Measurements from ENCODE around the gene SLC11A2. TPM values are rescaled to one million over a fixed set of nuclear protein-coding genes. Genes with fewer than 3 reads are reported as not detected.

SLC11A2 gene
- 10 to 100 TPM in 2 of 6 donors, 1 to 10 TPM in 4; 7.7 to 14.5 (median 9.4) TPM for polyA plus RNA-seq (ENCODE audit: low read depth in 6 of 6)

DNA sequence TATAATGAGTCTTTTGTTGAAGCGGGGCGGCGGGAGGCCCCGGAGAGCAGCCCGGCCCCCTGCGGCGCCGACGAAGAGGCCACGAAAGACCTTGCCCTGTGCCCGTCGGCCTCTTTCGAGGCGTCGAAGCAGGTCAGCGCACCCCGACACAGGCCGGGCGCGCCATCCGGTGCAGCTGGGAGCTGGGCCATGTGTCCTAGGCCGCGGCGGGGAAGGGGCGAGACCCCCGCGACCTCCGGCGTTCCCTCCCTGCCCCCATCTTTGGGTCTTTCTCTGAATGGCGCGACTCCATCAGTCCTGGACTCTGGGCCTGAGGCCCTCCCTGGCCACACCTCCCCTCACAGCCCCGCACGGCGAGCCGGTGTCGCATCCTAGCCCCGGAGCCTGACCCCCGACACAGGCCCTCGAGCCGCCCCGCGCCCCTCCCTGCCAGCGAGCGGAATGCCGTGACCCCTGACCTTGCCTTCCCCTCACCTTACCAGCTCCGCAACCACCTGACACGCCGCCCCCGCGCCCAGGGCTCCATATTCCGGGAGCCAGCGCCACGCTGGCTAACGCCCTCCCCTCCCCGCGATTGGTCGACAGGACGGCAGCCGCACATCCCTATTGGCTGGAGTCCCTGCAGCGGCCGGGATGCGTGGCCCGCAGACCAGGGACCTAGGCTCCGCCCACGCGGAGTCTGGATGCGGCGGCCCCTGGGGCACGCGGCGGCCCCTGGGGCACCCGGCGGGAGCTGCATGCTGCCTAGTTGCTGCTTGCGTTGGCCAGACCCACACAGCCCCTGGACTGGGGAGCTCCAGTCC lies at the start of gene SLC11A2:
TSS of gene SLC11A2 (minus strand) at position 549 of the 803 bp plus-strand sequence. CDS start 15,656 bp downstream, outside the sequence.
- peaks cover 36 to 38% (median 36%) of the 10 kb centered on the region in 3 donors for H3K4me1 Mint-ChIP-seq
- peak within 1 kb of the TSS; percentile 88 to 99 (median 98) for H3K4me3 Mint-ChIP-seq
- H3K27me3 Mint-ChIP-seq, result peaks cover 0 to 5% (median 0%) of the 10 kb centered on the region in 3 donors
- H3K9me3 Mint-ChIP-seq, result no peaks in the 10 kb centered on the region
- H3K27ac Mint-ChIP-seq, result peak within 1 kb of the TSS; percentile 67 to 99 (median 95)
- DNase-seq (peak; percentile 87), ATAC-seq (ENCODE audit: low read depth in 2 of 2) (peak; percentile 95)
- no peaks in the 10 kb centered on the region for H3K36me3 Mint-ChIP-seq

DNA sequence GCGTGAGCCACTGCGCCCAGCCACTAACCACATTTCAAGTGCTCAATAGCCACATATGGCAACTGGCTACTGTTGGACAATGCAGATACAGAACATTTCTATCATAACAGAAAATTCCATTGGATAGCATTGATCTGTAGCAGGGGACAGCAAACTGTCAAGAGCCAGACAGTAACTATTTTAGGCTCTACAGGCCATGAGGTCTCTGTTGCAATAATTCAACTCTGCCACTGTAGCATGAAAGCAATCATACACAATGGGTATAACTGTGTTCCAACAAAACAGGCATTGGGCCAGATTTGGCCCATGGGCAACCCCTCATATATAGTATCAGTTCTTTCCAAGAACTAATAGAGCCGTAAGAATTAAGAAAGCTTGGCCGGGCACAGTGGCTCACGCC lies 49.2 kb upstream of the SLC11A2 start:
- no peak overlapping the region for H3K27ac Mint-ChIP-seq
- H3K4me1 Mint-ChIP-seq, result peaks cover 0 to 13% (median 5%) of the 10 kb centered on the region in 3 donors
- H3K27me3 Mint-ChIP-seq, result no peaks in the 10 kb centered on the region
- H3K9me3 Mint-ChIP-seq, result no peaks in the 10 kb centered on the region
- no peak for ATAC-seq (ENCODE audit: low read depth in 2 of 2)
- no peak overlapping the region for H3K4me3 Mint-ChIP-seq
- no peak for DNase-seq
- H3K36me3 Mint-ChIP-seq, result no peaks in the 10 kb centered on the region

DNA sequence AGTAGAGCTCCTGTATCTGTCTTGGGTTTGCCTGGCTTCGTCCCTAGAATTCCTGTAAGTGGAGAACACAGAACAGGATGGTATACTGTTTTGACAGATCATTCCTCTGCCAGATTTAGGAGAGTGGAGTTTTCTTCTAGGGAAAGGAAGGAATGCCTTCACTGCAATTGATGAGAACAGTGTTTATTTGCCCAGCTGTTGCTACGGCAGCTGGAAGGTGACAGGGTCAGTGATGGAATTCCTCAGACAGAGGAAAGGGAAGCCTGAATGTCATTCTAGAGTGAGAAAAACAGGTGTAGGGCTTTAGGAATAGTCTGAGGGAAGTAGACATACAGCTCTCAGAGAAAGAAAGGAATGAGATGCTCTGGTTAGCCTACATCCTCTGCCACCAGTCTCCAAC lies 45.5 kb upstream of the SLC11A2 start:
- peak overlapping the region in 2 of 6 donors; percentile 15 to 38 for H3K27ac Mint-ChIP-seq
- no peak overlapping the region for H3K4me3 Mint-ChIP-seq
- ATAC-seq (ENCODE audit: low read depth in 2 of 2) (no peak), DNase-seq (no peak)
- no peaks in the 10 kb centered on the region for H3K9me3 Mint-ChIP-seq
- peaks cover 0 to 12% (median 2%) of the 10 kb centered on the region in 3 donors for H3K4me1 Mint-ChIP-seq
- peaks cover 8% of the 10 kb centered on the region in 2 donors for H3K36me3 Mint-ChIP-seq
- H3K27me3 Mint-ChIP-seq, result no peaks in the 10 kb centered on the region

DNA sequence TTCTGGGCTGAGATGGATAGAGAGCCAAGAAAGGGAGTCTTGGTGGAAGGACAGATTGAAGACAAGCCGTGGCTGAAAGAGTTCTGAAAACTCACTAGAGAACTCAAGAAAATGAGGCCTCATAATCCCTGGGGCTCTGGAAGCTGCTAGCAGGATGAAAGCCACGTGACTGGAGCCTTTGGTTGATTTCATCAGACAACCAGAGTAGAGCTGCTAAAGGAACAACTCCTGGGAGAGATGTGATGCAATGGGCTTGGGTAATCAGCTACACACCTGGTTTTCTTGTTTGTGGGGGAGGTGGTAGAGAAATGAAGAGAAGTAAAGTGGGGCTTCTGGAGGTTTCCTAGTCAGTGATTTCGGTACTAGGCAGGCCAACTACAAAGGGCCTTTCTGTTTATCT lies 43.8 kb upstream of the SLC11A2 start:
- Mint-ChIP-seq H3K27me3 (no peaks in the 10 kb centered on the region), H3K9me3 (no peaks in the 10 kb centered on the region), H3K27ac (peak overlapping the region in 2 of 6 donors; percentile 29 to 49), H3K36me3 (peaks cover 8% of the 10 kb centered on the region in 2 donors), H3K4me1 (peaks cover 0 to 4% (median 0%) of the 10 kb centered on the region in 3 donors), H3K4me3 (no peak overlapping the region)
- no peak for ATAC-seq (ENCODE audit: low read depth in 2 of 2)
- DNase-seq, result no peak

DNA sequence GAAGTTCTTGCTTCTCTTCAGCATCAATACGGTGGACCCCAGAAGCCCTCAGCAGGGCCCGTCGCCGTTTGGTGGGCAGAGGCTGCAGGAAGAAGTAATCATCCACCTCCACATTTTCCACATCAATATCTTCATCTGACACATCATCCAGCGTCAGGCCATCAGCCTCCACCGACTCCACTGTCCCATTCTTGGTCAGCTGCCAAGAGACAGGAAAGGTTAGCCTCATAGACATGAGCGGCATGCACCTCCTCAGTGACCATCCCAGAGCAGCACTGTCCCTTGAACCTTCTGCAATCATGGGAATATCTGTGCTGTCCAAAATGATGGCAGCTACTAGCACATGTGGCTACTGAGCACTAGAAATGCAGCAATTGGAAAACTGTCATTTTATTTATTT lies 41.6 kb upstream of the SLC11A2 start:
- Mint-ChIP-seq H3K27ac (peak overlapping the region in 1 of 6 donors; percentile 73), H3K4me3 (no peak overlapping the region), H3K9me3 (no peaks in the 10 kb centered on the region), H3K4me1 (peaks cover 0 to 4% (median 0%) of the 10 kb centered on the region in 3 donors), H3K27me3 (no peaks in the 10 kb centered on the region), H3K36me3 (peaks cover 12 to 14% of the 10 kb centered on the region in 2 donors)
- ATAC-seq (ENCODE audit: low read depth in 2 of 2) (no peak), DNase-seq (no peak)

DNA sequence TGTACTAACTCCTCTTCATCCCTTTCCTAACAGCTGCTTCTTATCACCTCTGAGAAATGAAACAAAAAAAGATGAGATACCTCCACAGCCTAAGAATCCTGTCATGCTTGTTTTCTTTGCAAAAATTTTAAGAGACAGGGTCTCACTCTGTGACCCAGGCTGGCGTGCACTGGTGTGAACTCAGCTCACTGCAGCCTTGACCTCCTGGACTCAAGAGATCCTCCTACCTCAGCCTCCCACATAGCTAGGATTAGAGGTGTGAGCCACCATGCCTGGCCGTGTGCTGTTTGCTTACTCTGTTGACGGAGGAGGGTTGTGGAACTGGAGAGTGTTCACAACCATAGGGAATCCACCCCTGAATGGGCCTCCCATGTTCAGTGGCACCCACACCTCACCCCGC lies 41.0 kb upstream of the SLC11A2 start:
- Mint-ChIP-seq H3K27me3 (no peaks in the 10 kb centered on the region), H3K36me3 (peaks cover 12 to 14% of the 10 kb centered on the region in 2 donors), H3K4me1 (peaks cover 0 to 4% (median 0%) of the 10 kb centered on the region in 3 donors), H3K27ac (no peak overlapping the region), H3K9me3 (no peaks in the 10 kb centered on the region), H3K4me3 (no peak overlapping the region)
- no peak for DNase-seq
- ATAC-seq (ENCODE audit: low read depth in 2 of 2), result no peak

DNA sequence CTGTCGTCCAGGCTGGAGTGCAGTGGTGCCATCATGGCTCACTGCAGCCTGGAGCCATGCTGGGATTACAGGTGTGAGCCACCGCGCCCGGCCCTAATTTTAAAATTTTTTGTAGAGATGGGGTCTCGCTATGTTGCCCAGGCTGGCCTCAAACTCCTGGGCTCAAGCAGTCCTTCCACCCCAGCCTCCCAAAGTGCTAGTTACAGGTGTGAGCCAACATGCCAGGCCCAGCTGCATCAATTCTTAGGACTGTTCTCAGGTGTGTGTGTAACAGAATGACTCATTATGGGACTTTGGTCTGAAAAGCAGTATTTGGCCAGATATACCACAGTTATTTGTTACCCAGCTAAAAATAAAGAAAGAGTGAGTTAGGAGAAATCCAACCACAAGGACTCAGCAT lies 39.3 kb upstream of the SLC11A2 start:
- no peak for DNase-seq
- Mint-ChIP-seq H3K9me3 (no peaks in the 10 kb centered on the region), H3K36me3 (peaks cover 12 to 14% of the 10 kb centered on the region in 2 donors), H3K4me1 (peaks cover 0 to 4% (median 0%) of the 10 kb centered on the region in 3 donors), H3K27ac (no peak overlapping the region), H3K4me3 (peak overlapping the region in 1 of 8 donors; percentile 35), H3K27me3 (no peaks in the 10 kb centered on the region)
- no peak for ATAC-seq (ENCODE audit: low read depth in 2 of 2)

DNA sequence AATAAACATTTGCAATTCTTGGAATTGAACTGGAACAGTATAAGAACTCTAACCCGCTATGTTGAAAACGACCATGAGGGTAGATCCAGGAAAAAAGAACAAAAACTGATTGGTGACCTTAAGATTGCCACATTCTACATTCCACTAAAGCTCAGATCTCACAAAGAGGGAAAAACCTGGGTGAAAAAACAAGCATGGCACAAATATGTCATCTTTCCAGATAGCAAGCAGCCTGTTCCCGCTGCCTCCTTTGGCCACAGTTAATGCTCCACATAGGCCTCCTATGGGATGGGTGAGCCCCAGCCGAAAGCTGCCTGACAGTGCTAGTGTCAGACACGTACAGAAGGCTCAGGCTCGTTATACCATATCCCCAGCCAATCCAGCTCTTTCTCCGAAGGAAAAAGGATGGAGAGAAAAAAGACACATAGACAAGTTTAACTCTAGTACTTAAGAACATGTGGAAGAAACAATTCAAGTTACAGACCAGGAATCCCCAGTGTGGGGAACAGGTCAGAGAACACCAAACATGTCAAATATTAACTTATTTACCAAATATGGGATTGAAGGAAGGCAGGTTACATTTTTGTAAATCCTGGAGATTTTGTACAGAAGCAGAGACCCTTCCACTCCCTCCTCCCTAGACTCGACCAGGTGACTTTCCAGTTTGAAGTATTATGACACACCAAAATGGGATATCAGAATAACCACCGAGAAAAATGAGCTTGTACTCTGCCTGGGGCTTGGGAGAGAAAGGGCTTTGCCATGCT lies 36.6 kb upstream of the SLC11A2 start:
- Mint-ChIP-seq H3K9me3 (no peaks in the 10 kb centered on the region), H3K4me1 (peaks cover 0 to 3% (median 0%) of the 10 kb centered on the region in 3 donors), H3K27me3 (no peaks in the 10 kb centered on the region), H3K27ac (peak overlapping the region in 2 of 6 donors; percentile 5 to 77), H3K36me3 (peaks cover 11 to 17% of the 10 kb centered on the region in 2 donors), H3K4me3 (peak overlapping the region in 1 of 8 donors; percentile 6)
- no peak for DNase-seq
- no peak for ATAC-seq (ENCODE audit: low read depth in 2 of 2)

DNA sequence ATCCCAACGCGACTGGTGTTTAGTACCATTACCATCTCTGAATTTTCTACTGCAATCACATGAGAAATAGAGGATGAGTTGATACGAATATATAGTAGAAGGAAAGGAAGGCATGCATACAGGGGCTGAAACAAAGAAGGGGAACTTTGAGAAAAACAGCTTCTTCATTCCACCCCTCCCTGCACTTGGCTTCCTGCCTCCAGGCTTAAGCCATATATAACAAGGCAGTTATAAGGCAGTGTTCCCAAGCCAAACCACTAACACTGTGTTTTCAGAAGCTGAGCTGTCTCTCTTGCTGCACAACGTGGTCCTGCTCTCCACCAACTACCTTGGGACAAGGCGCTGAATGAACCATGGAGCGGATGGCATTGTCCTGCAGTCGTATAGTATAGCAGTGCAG lies 32.9 kb upstream of the SLC11A2 start:
- Mint-ChIP-seq H3K27me3 (no peaks in the 10 kb centered on the region), H3K36me3 (peaks cover 6 to 11% of the 10 kb centered on the region in 2 donors), H3K4me1 (no peaks in the 10 kb centered on the region), H3K4me3 (no peak overlapping the region), H3K9me3 (no peaks in the 10 kb centered on the region), H3K27ac (peak overlapping the region in 3 of 6 donors; percentile 20 to 42 (median 41))
- ATAC-seq (ENCODE audit: low read depth in 2 of 2) (no peak), DNase-seq (no peak)

DNA sequence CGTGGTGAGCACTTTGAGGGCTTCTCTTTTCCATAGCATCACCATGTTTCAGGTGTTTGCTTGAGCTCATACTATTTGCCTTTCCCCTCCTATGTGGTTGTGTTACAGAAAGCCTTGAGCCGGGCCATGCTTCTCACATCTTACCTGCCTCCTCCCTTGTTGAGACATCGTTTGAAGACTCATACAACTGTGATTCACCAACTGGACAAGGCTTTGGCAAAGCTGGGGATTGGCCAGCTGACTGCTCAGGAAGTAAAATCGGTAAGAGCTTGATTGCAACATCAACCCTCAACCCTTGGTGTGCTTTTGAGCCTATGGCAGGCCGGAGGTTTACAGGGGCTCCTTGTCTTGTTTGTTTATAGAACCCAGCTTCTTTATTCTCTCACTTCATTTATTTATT lies 30.1 kb upstream of the SLC11A2 start:
- ATAC-seq (ENCODE audit: low read depth in 2 of 2) (no peak), DNase-seq (no peak)
- Mint-ChIP-seq H3K4me1 (peaks cover 4 to 6% (median 4%) of the 10 kb centered on the region in 3 donors), H3K36me3 (peaks cover 7 to 18% of the 10 kb centered on the region in 2 donors), H3K4me3 (no peak overlapping the region), H3K27me3 (no peaks in the 10 kb centered on the region), H3K27ac (no peak overlapping the region), H3K9me3 (no peaks in the 10 kb centered on the region)

DNA sequence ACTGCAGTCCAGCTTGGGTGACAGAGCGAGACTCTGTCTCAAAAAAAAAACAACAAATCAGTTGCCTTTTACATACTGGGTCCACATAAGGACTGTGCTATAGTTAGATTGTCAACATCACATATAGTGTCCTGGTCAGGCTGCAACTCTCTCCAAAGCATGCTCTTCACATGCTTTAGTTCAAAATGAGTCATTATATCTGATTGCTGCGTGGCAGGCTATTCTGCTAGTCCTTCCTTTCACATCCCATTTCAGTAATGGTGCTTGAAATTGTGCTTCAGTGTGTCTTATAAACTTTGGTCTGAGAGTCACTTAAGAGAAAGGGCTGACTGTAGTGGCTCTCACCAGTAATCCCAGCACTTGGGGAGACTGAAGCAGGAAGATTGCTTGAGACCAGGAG lies 28.9 kb upstream of the SLC11A2 start:
- Mint-ChIP-seq H3K9me3 (no peaks in the 10 kb centered on the region), H3K4me3 (no peak overlapping the region), H3K27me3 (no peaks in the 10 kb centered on the region), H3K4me1 (peaks cover 4 to 6% (median 4%) of the 10 kb centered on the region in 3 donors), H3K36me3 (peaks cover 7 to 14% of the 10 kb centered on the region in 2 donors), H3K27ac (no peak overlapping the region)
- DNase-seq (no peak), ATAC-seq (ENCODE audit: low read depth in 2 of 2) (no peak)

DNA sequence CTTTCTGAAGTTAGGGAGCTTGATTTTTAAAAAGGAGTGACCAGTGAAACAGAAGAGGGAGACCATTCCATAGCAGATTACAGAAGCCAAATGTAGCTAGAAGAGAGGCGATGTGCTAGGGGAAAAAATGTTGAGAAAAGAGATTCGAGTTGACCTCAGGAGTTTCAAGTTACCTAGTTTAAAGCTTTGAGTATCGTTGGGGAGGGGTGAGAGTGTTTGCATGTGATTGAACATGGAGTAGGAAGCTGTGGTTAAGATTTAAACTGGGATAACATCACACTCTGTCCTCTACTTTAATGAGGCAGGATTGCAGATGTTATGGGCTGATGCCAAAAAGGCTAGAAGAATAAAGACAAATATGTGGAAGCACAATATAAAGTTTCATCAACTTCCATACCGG lies 25.6 kb upstream of the SLC11A2 start:
- peaks cover 22 to 34% (median 23%) of the 10 kb centered on the region in 3 donors for H3K4me1 Mint-ChIP-seq
- DNase-seq (no peak), ATAC-seq (ENCODE audit: low read depth in 2 of 2) (no peak)
- H3K36me3 Mint-ChIP-seq, result peaks cover 7 to 11% of the 10 kb centered on the region in 2 donors
- H3K9me3 Mint-ChIP-seq, result no peaks in the 10 kb centered on the region
- H3K4me3 Mint-ChIP-seq, result no peak overlapping the region
- peak overlapping the region in 3 of 6 donors; percentile 5 to 73 (median 15) for H3K27ac Mint-ChIP-seq
- H3K27me3 Mint-ChIP-seq, result no peaks in the 10 kb centered on the region

DNA sequence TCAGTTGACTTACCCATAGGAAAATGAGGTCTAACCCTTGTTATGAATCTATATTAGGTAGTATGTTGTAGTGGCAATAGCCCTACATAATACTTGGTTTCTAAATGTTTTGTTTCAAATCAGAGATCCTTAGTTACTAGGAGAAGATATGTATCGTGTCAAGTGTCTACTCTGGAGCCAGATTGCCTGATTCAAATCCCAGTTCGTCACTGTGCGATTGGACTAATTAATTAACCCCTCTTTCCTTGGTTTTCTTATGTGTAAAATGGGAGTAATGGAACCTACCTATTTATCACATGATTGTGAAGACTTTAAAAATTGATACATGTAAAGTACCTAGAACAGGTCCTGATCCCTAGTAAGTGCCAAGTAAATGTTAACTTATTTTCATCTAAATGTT lies 23.3 kb upstream of the SLC11A2 start:
- H3K27me3 Mint-ChIP-seq, result no peaks in the 10 kb centered on the region
- H3K27ac Mint-ChIP-seq, result peak overlapping the region in 2 of 6 donors; percentile 90 to 91
- no peak for ATAC-seq (ENCODE audit: low read depth in 2 of 2)
- H3K4me3 Mint-ChIP-seq, result peak overlapping the region in 6 of 8 donors; percentile 25 to 97 (median 95)
- peaks cover 22 to 40% (median 27%) of the 10 kb centered on the region in 3 donors for H3K4me1 Mint-ChIP-seq
- no peaks in the 10 kb centered on the region for H3K9me3 Mint-ChIP-seq
- H3K36me3 Mint-ChIP-seq, result peaks cover 7 to 11% of the 10 kb centered on the region in 2 donors
- DNase-seq, result no peak
